Ectodermal cell (in vitro differentiated cells): ENCODE measurements around the gene MAML3.

Source experiments
- H3K27ac ChIP-seq: 2 replicates; pipeline ENCODE4 v1.7.0; 2013; ENCODE audit warnings: mild to moderate bottlenecking, low read depth, low read length; ENCODE audit not compliant: insufficient read depth, poor library complexity, severe bottlenecking
- H3K27me3 ChIP-seq: 2 replicates; pipeline ENCODE4 v1.7.0; 2013; ENCODE audit warnings: mild to moderate bottlenecking, low read length; ENCODE audit not compliant: insufficient read depth, control insufficient read depth, poor library complexity, severe bottlenecking
- H3K36me3 ChIP-seq: one replicate; pipeline ENCODE4 v1.7.0; 2013; ENCODE audit warnings: low read length; ENCODE audit not compliant: control insufficient read depth, insufficient read depth
- H3K4me1 ChIP-seq: one replicate; pipeline ENCODE4 v1.7.0; 2013; ENCODE audit warnings: low read length; ENCODE audit not compliant: control insufficient read depth, insufficient read depth
- H3K4me3 ChIP-seq: 2 replicates; pipeline ENCODE4 v1.7.0; 2013; ENCODE audit warnings: low read depth, low read length, control low read depth; ENCODE audit not compliant: insufficient read depth
- H3K9me3 ChIP-seq: 2 replicates; pipeline ENCODE4 v1.7.0; 2013; ENCODE audit warnings: mild to moderate bottlenecking, low read length, moderate library complexity; ENCODE audit not compliant: control insufficient read depth
- WGBS, 2 experiments: methylation state at CpG; one replicate each; pipeline ENCODE4 v1.1.7; 2013; ENCODE audit warnings: missing lambda C conversion rate in 2 of 2; 5-methylcytosine and 5-hydroxymethylcytosine counted together

Gene MAML3

DNA sequence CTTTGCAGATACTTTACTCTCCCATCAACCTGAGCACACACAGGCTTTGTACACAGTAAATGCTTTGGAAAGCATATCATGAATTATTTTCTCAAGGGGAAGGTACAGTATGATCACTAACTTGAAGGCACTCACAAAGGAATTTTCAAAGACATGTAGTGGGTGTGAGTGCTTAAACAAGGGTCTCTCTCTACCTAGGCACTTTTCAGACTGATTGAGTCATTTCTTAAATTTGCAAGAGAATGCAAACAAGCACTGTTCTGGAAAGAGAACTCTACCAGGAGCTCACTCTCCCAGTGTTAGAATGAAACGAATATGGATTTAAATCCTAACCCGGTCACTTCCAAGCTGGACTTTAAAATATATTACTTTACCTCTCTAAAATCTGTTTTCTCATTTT, 85.7 kb downstream of the MAML3 start:
- H3K4me1 ChIP-seq, result no peaks in the 10 kb centered on the region
- H3K27me3 ChIP-seq, result no peaks in the 10 kb centered on the region
- no peaks in the 10 kb centered on the region for H3K36me3 ChIP-seq
- H3K4me3 ChIP-seq, result no peak overlapping the region
- H3K27ac ChIP-seq, result no peak overlapping the region
- no peaks in the 10 kb centered on the region for H3K9me3 ChIP-seq
- WGBS, 2 experiments, result 66 to 71% methylated on average over 2 of the region's 2 CpGs

DNA sequence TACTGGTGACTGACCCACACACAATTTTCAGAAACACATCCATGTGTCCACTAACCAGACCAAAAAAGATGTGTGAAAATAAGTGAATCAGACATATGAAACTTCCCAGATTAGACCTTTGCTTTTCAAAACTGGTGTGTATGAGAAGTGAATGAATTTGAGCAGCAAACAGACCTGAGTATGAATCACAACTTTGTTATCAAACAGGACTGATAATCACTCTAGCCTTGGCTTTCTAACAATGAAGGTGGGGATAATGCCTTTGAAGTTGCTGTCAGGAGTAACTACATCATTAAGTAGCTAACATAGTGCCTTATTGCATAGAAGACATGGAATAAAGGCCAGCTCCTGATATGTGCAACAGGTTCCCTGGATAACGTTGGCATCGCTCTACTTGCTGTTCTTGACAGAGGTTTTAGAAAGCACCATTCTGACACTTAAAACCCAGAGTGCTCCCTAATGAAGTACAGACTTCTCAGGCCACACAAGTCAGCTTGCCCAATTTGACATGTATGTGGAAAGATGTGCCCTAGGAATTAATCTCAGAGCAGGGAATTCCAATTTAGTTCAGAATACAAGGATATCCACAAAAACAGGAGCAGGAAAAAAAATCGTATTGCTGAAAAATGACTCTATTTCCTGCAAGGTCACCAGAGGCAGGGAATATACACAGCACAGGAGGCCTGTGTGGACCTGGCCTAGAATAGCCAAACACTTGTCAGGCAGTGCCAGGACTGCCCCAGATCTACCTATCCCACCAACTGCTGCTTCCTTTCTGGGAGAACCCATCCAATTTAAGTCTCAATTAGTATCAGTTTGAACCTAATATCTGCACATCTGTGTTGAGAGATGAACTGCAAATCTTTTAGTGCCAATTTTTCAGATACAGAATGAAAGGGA, 87.7 kb downstream of the MAML3 start:
- 95 to 96% methylated on average over 3 of the region's 3 CpGs for WGBS, 2 experiments
- no peaks in the 10 kb centered on the region for H3K27me3 ChIP-seq
- H3K4me3 ChIP-seq, result no peak overlapping the region
- no peaks in the 10 kb centered on the region for H3K9me3 ChIP-seq
- no peak overlapping the region for H3K27ac ChIP-seq
- H3K4me1 ChIP-seq, result no peaks in the 10 kb centered on the region
- no peaks in the 10 kb centered on the region for H3K36me3 ChIP-seq

DNA sequence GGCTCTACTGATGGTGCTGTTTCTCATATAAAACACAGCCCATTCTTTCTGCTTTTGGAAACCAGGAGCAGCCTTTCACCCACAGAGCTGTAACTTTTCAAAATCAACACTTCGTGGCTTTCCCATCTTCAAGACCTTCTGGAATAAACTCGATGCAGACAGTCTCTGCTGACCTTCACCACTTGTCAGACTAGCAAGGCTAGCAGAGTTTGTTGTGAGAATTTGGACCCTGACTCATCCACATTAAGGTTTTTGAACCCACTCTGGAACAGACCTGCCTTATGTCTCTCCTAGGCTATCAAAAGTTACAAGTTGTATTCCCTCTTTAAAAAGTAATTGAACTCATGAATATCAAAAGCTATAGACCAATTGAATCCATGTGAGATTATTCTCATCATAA, 88.6 kb downstream of the MAML3 start:
- no peaks in the 10 kb centered on the region for H3K36me3 ChIP-seq
- H3K27me3 ChIP-seq, result no peaks in the 10 kb centered on the region
- no peaks in the 10 kb centered on the region for H3K9me3 ChIP-seq
- no peak overlapping the region for H3K27ac ChIP-seq
- H3K4me3 ChIP-seq, result no peak overlapping the region
- H3K4me1 ChIP-seq, result no peaks in the 10 kb centered on the region
- 93 to 97% methylated on average over 2 of the region's 2 CpGs for WGBS, 2 experiments

DNA sequence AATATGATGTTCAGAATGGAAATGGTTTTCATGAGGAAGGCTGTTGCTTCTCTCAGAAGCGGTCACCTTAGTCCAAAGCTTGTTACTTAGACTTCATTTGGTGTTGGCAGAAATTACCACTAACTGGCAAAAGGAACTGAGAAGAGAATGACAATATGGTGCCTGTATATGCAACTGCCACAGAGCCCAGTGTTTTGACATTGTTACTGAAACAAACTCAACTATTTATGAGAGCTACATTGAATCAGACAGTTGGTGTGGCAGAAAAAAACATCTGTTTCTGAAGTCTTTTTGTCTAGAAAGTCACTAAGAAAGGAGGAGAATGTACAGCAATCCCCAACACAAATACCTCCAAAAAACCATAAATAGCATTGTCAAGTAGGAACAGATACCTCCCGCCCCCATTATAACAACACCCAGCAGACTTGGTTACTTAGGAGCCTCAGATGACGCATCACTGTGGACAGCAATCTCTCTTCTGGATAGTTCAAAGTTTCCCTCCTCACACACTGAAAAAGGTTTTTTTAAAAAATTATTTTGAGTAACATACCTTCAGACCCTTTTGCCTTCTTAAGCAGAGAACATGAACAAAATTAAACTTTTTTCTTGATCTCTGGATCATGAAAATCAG, 92.2 kb downstream of the MAML3 start:
- Histone ChIP-seq H3K36me3 (no peaks in the 10 kb centered on the region), H3K9me3 (no peaks in the 10 kb centered on the region), H3K4me3 (no peak overlapping the region), H3K27me3 (no peaks in the 10 kb centered on the region), H3K27ac (no peak overlapping the region), H3K4me1 (no peaks in the 10 kb centered on the region)
- WGBS, 2 experiments, result 95 to 97% methylated on average over 3 of the region's 3 CpGs

DNA sequence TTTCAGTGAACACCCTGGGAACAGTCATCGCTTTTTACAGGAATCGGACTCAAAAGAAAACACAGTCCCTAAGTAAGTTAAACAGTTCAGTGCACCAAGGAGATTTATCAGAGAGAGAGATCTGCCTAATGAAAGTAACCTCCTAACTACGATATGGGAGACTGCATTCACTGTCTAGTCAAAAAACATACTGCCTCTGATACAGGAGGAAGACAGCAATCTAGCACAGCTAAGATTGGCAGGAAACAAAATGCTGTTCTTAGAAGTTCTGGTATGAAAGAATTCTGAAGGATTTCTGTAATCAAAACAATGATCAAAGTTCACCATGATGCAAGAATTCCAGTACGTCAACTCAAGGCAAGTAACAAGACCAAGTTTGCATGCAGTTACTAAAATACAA, 92.8 kb downstream of the MAML3 start:
- H3K27me3 ChIP-seq, result no peaks in the 10 kb centered on the region
- H3K27ac ChIP-seq, result no peak overlapping the region
- no peaks in the 10 kb centered on the region for H3K9me3 ChIP-seq
- no peaks in the 10 kb centered on the region for H3K36me3 ChIP-seq
- H3K4me1 ChIP-seq, result no peaks in the 10 kb centered on the region
- 95 to 96% methylated on average over 4 of the region's 4 CpGs for WGBS, 2 experiments
- H3K4me3 ChIP-seq, result no peak overlapping the region

DNA sequence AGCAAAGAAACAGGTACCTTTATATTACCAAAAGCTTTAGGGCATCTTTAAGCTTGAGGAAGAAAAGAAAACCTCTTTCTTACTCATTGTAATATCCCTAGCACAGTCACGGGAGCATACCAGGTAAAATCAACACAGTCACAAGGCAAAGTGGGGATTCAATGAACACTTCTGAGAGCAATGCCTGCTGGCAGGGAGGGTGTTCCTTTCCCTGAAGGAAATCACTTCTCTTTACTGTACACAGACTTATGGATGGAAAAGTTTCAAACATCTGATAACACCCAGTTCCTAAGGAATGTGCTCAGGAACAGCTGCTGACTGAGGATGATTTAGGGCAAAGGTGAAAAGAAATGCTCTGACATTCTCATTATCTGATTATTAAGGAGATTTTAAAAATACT, 94.8 kb downstream of the MAML3 start:
- 38 to 50% methylated on average over 1 of the region's 1 CpG for WGBS, 2 experiments
- H3K36me3 ChIP-seq, result no peaks in the 10 kb centered on the region
- H3K27me3 ChIP-seq, result no peaks in the 10 kb centered on the region
- H3K4me3 ChIP-seq, result no peak overlapping the region
- no peak overlapping the region for H3K27ac ChIP-seq
- H3K4me1 ChIP-seq, result no peaks in the 10 kb centered on the region
- H3K9me3 ChIP-seq, result no peaks in the 10 kb centered on the region

DNA sequence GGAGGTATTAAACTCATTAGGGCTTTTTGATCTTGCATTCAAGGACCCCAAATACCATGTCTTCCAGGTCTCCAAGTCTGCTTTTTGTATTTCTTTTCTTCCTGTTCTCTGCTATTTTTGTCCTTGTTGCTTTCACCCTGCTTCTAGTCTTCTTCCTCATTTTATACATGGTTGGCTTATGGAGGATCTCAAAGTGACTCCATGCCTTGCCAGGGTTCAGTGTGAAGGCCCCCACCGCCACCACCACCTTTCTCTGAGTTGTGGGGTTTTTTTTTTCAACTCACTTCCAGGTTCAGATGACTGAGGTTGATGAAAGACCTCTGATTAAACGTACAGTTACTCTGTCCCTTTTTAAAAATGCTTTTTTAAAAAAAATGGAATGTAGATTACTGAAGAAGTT, 96.3 kb downstream of the MAML3 start:
- H3K27me3 ChIP-seq, result no peaks in the 10 kb centered on the region
- WGBS, 2 experiments, result 100% methylated on average over 1 to 2 of the region's 2 CpGs

DNA sequence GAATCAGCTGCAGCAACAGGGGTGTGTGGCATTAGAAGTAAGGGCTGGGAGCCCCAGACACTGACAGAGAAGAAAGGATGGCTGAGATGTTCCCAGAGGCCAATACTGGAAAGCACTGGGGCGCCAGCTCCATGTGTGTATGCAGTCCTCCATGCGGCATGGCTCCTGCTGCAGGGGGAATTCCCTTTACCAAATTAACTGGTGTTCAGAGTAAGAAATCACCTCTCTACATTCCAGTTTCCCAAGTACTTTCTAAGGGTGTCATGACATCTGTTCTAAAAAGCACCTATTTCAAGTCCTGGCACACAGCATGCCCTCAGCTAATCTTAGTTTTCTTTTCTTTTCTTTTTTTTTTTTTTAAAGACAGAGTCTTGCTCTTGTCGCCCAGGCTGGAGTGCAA, 98.0 kb downstream of the MAML3 start:
- H3K36me3 ChIP-seq, result no peaks in the 10 kb centered on the region
- WGBS, 2 experiments, result 78 to 91% methylated on average over 3 of the region's 3 CpGs
- no peak overlapping the region for H3K27ac ChIP-seq
- H3K4me3 ChIP-seq, result no peak overlapping the region
- H3K9me3 ChIP-seq, result no peaks in the 10 kb centered on the region
- no peaks in the 10 kb centered on the region for H3K27me3 ChIP-seq
- H3K4me1 ChIP-seq, result no peaks in the 10 kb centered on the region

More for the DNA sequence above, 96.3 kb downstream of the MAML3 start:
- Histone ChIP-seq H3K36me3 (no peaks in the 10 kb centered on the region), H3K4me1 (no peaks in the 10 kb centered on the region), H3K9me3 (no peaks in the 10 kb centered on the region), H3K27ac (no peak overlapping the region), H3K4me3 (no peak overlapping the region)

DNA sequence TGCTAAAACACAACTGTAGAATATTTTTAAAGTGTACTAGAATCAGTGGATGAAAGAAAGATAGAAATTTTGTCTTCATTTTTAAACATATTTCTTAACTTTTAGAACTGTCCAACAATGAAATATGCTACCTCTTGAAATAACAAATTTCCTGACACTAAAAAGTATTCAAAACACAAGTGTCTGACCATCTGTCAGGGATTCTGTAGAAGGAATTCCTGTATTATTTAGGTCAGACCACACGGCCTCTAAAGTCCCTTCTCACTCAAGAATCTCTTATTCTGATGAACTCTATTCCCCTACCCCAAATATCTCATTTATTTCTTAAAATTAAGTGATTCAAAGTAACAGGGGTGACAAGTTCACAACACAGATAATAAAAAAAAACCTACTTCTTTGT, 99.1 kb downstream of the MAML3 start:
- H3K36me3 ChIP-seq, result no peaks in the 10 kb centered on the region
- no peaks in the 10 kb centered on the region for H3K27me3 ChIP-seq
- peaks cover 9% of the 10 kb centered on the region for H3K4me1 ChIP-seq
- WGBS, 2 experiments, result 69 to 83% methylated on average over 1 of the region's 1 CpG
- H3K9me3 ChIP-seq, result no peaks in the 10 kb centered on the region
- H3K4me3 ChIP-seq, result no peak overlapping the region
- no peak overlapping the region for H3K27ac ChIP-seq

DNA sequence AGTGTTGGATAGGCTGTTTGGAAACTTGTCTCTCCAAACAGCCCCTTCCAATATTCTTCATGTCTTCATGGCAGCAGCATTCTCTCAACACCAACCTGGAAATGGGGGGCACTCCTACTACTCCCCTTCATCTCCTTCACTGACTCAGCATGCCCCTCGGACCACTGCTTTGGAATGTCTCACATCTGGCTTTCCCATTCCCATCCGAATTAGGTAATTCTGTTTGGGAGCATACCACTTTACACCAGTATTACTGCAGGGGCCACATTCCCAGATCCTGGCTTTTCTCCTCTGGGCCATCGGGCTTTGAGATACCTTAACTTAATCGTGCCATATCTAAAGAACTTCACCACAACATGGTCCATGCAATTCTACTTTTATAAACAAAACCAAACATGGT, 100.8 kb downstream of the MAML3 start:
- Histone ChIP-seq H3K9me3 (no peaks in the 10 kb centered on the region), H3K36me3 (no peaks in the 10 kb centered on the region), H3K4me1 (peaks cover 25% of the 10 kb centered on the region), H3K4me3 (no peak overlapping the region), H3K27me3 (no peaks in the 10 kb centered on the region), H3K27ac (no peak overlapping the region)
- 71 to 78% methylated on average over 4 of the region's 4 CpGs for WGBS, 2 experiments
